GM23338 (cell line): ENCODE data around the gene WWOX. TPM values are rescaled to one million over a fixed set of nuclear protein-coding genes. Genes with fewer than 3 reads are reported as not detected.
A peak's percentile ranks its signal among the peaks of the same experiment; 100 is the strongest.

Experiments used
- ATAC-seq: fragments of 200-7000 bp; cut with Tn5 transposase; 3 replicates; pipeline ENCODE4 v1.9.1; 2020
- DNase-seq: peaks from one replicate; pipeline ENCODE4 v3.0.0-alpha.2; 2015; ENCODE audit warnings: low spot score
- H2AFZ ChIP-seq: fragments of 200-600 bp; sonication (generic); 2 replicates; pipeline ENCODE4 v1.8.0; 2016; ENCODE audit warnings: antibody characterized with exemption, mild to moderate bottlenecking, moderate library complexity
- H3F3A ChIP-seq: fragments of 200-600 bp; sonication (generic); replicated peaks from 2 replicates; pipeline ENCODE4 v1.8.0; 2017; ENCODE audit warnings: antibody characterized with exemption, mixed run types, low read depth
- H3K27ac ChIP-seq: fragments of 200-600 bp; sonication (generic); 2 replicates; pipeline ENCODE4 v1.6.1; 2016; ENCODE audit warnings: low read depth
- H3K27me3 ChIP-seq: fragments of 200-600 bp; sonication (generic); 2 replicates; pipeline ENCODE4 v1.8.0; 2016; ENCODE audit warnings: mild to moderate bottlenecking, mixed run types, moderate library complexity; ENCODE audit not compliant: insufficient read depth
- H3K36me3 ChIP-seq: fragments of 200-600 bp; sonication (generic); 2 replicates; pipeline ENCODE4 v1.8.0; 2016; ENCODE audit warnings: mild to moderate bottlenecking; ENCODE audit not compliant: insufficient read depth
- H3K4me1 ChIP-seq: fragments of 200-600 bp; sonication (generic); 2 replicates; pipeline ENCODE4 v1.8.0; 2016; ENCODE audit warnings: mild to moderate bottlenecking, moderate library complexity; ENCODE audit not compliant: insufficient read depth
- H3K4me2 ChIP-seq: fragments of 200-600 bp; sonication (generic); 2 replicates; pipeline ENCODE4 v1.7.1; 2017; ENCODE audit warnings: mixed run types
- H3K4me3 ChIP-seq: fragments of 200-600 bp; sonication (generic); 2 replicates; pipeline ENCODE4 v1.6.1; 2016; ENCODE audit warnings: mixed run types
- H3K79me2 ChIP-seq: fragments of 200-600 bp; sonication (generic); replicated peaks from 2 replicates; pipeline ENCODE4 v1.8.0; 2017; ENCODE audit warnings: mild to moderate bottlenecking; ENCODE audit not compliant: insufficient read depth
- H3K9me2 ChIP-seq: fragments of 200-600 bp; sonication (generic); 2 replicates; pipeline ENCODE4 v1.8.0; 2017; ENCODE audit not compliant: insufficient read depth
- H4K20me1 ChIP-seq: fragments of 200-600 bp; sonication (generic); replicated peaks from 2 replicates; pipeline ENCODE4 v1.8.0; 2017; ENCODE audit warnings: mild to moderate bottlenecking; ENCODE audit not compliant: insufficient read depth
- H3K27ac Mint-ChIP-seq: 2 replicates; pipeline ENCODE4 v1.8.0; 2020; ENCODE audit warnings: inconsistent platforms, mild to moderate bottlenecking, moderate library complexity, mixed read lengths
- H3K27me3 Mint-ChIP-seq: 3 replicates; pipeline ENCODE4 v1.8.0; 2022; ENCODE audit warnings: low read depth, mild to moderate bottlenecking, moderate library complexity, mixed read lengths, inconsistent platforms; ENCODE audit not compliant: insufficient read depth, poor library complexity
- H3K36me3 Mint-ChIP-seq: 3 replicates; pipeline ENCODE4 v1.8.0; 2021; ENCODE audit warnings: low read depth, mild to moderate bottlenecking, inconsistent platforms, moderate library complexity, mixed read lengths
- H3K4me1 Mint-ChIP-seq: 3 replicates; pipeline ENCODE4 v1.8.0; 2020; ENCODE audit warnings: mild to moderate bottlenecking, inconsistent platforms, mixed read lengths
- H3K4me3 Mint-ChIP-seq: 3 replicates; pipeline ENCODE4 v1.8.0; 2021; ENCODE audit warnings: moderate library complexity, mild to moderate bottlenecking, inconsistent platforms, mixed read lengths
- H3K9me3 Mint-ChIP-seq: 3 replicates; pipeline ENCODE4 v1.8.0; 2020; ENCODE audit warnings: moderate library complexity, mild to moderate bottlenecking, inconsistent platforms, mixed read lengths
- CREB1 ChIP-seq: fragments of 250-450 bp; sonication (Bioruptor Pico); IDR thresholded peaks from 2 replicates; pipeline ENCODE4 v1.5.0; 2020; ENCODE audit warnings: low read depth, mild to moderate bottlenecking, moderate library complexity
- CTCF ChIP-seq, 2 experiments: fragments of 200-600 bp in 1 of 2; sonication (generic) in 1 of 2; conservative IDR thresholded peaks; 2 replicates each; pipeline versions ENCODE4 v1.5.1 to v1.6.1; 2016 to 2017; ENCODE audit warnings: antibody characterized with exemption in 2 of 2, low read depth in 2 of 2, mild to moderate bottlenecking in 2 of 2, moderate library complexity in 1 of 2
- ETS1 ChIP-seq: IDR thresholded peaks from 2 replicates; pipeline ENCODE4 v1.6.1; 2016; ENCODE audit warnings: antibody characterized with exemption
- EZH2 ChIP-seq: fragments of 200-600 bp; sonication (generic); IDR thresholded peaks from one replicate; pipeline ENCODE4 v1.8.0; 2017; ENCODE audit warnings: antibody characterized with exemption, mild to moderate bottlenecking, low read depth; ENCODE audit not compliant: unreplicated experiment
- EZH2phosphoT487 ChIP-seq: fragments of 200-600 bp; sonication (generic); IDR thresholded peaks from one replicate; pipeline ENCODE4 v1.8.1; 2018; ENCODE audit warnings: antibody characterized with exemption; ENCODE audit not compliant: unreplicated experiment
- NANOG ChIP-seq: IDR thresholded peaks from 2 replicates; pipeline ENCODE4 v1.6.1; 2016; ENCODE audit warnings: antibody characterized with exemption, borderline replicate concordance
- REST ChIP-seq: IDR thresholded peaks from one replicate; pipeline ENCODE4 v1.6.1; 2018; ENCODE audit warnings: antibody characterized with exemption; ENCODE audit not compliant: unreplicated experiment
- STAT1 ChIP-seq: IDR thresholded peaks from one replicate; pipeline ENCODE4 v1.6.1; 2016; ENCODE audit warnings: antibody characterized with exemption; ENCODE audit not compliant: unreplicated experiment
- ZNF331 ChIP-seq: fragments of 250-450 bp; sonication (Bioruptor Pico); IDR thresholded peaks from 2 replicates; pipeline ENCODE4 v1.5.0; 2020; ENCODE audit warnings: low read depth, mild to moderate bottlenecking, moderate library complexity
- polyA plus RNA-seq: library from polyadenylated mRNA; unstranded; fragments of >200 nt; fragmentation: Nextera tagmentation; extraction: Ambion mirVana; gene quantifications from 2 replicates; pipeline ENCODE4 v1.2.1, GENCODE V29; 2016
- total RNA-seq: library from RNA; depleted of rRNA; stranded (reverse); fragments of >200 nt; shearing (Covaris generic); gene quantifications from 2 replicates; pipeline ENCODE4 v1.2.3, GENCODE V29; 2014

WWOX gene
- total and polyA plus RNA-seq, 2 experiments from 2014 or later = 10.0 to 19.3 TPM

- Histone ChIP-seq H3K27me3 (no peaks in the 10 kb centered on the region), H3K4me3 (no peak overlapping the region), H3K27ac (no peak overlapping the region), H3K79me2 (no peaks in the 10 kb centered on the region), H3K9me2 (peaks cover 4% of the 10 kb centered on the region; the same call in 1 of the 2 replicates), H4K20me1 (no peaks in the 10 kb centered on the region), H2AFZ (0 out of 2 replicates have a peak overlapping the region, but pooled peaks have one; percentile 8), H3K4me2 (peak overlapping the region; percentile 28), H3K36me3 (no peaks in the 10 kb centered on the region), H3F3A (no peaks in the 10 kb centered on the region), H3K4me1 (peaks cover 17% of the 10 kb centered on the region)
- H3K27ac Mint-ChIP-seq = peak overlapping the region; percentile 14; the same call in 1 of the 2 replicates
- no peaks in the 10 kb centered on the region for H3K27me3 Mint-ChIP-seq
- no peaks in the 10 kb centered on the region for H3K9me3 Mint-ChIP-seq
- peaks cover 39% of the 10 kb centered on the region for H3K4me1 Mint-ChIP-seq
- TF ChIP-seq ZNF331 = no peak
- no peak for TF ChIP-seq REST
- no peak for TF ChIP-seq CTCF (conservative IDR thresholded peaks at IDR 0.05; ENCODE audit: low read depth in 2 of 2)
- no peak for TF ChIP-seq ETS1
- no peak for TF ChIP-seq NANOG
- no peak for TF ChIP-seq CREB1 (CRISPR knock-in tag)
- TF ChIP-seq STAT1 = no peak
- H3K36me3 Mint-ChIP-seq = no peaks in the 10 kb centered on the region
- no peak overlapping the region for H3K4me3 Mint-ChIP-seq
- peak; percentile 74 for ATAC-seq
- peak; percentile 50 for DNase-seq
Measured at GRCh38 chr16:78448658-78449271, 349.3 kb downstream of the WWOX start.

GRCh38 chr16:78450255-78450654 is 350.8 kb downstream of the WWOX start:
- no peaks in the 10 kb centered on the region for H4K20me1 ChIP-seq
- no peaks in the 10 kb centered on the region for H3K27me3 ChIP-seq
- Mint-ChIP-seq H3K4me1 (peaks cover 37% of the 10 kb centered on the region), H3K4me3 (no peak overlapping the region), H3K9me3 (no peaks in the 10 kb centered on the region), H3K27me3 (no peaks in the 10 kb centered on the region), H3K36me3 (no peaks in the 10 kb centered on the region), H3K27ac (no peak overlapping the region)
- H3F3A ChIP-seq = no peaks in the 10 kb centered on the region
- no peak overlapping the region for H3K27ac ChIP-seq
- no peak overlapping the region for H2AFZ ChIP-seq
- H3K4me3 ChIP-seq = no peak overlapping the region
- H3K79me2 ChIP-seq = no peaks in the 10 kb centered on the region
- H3K36me3 ChIP-seq = no peaks in the 10 kb centered on the region
- DNase-seq (no peak), ATAC-seq (no peak)
- H3K4me2 ChIP-seq = no peak overlapping the region
- H3K9me2 ChIP-seq = peaks cover 4% of the 10 kb centered on the region; the same call in 1 of the 2 replicates
- peaks cover 17% of the 10 kb centered on the region for H3K4me1 ChIP-seq
- TF ChIP-seq EZH2phosphoT487 (no peak), EZH2 (no peak)
